Posterior vena cava (tissue), 2 donors: ENCODE results near the gene NFATC1. TPM values are rescaled to one million over a fixed set of nuclear protein-coding genes. Genes with fewer than 3 reads are reported as not detected.

ENCODE experiments used
- DNase-seq: peaks from one replicate; pipeline ENCODE4 v3.0.0-alpha.2; 2020; ENCODE audit warnings: low spot score
- intact Hi-C, 2 donors: fragments of 100-400 bp; cut with DNase I; formaldehyde crosslinking; loops; one replicate each; pipeline versions ENCODE4 v1.14.1 to v1.14.2; 2022 to 2023
- total RNA-seq, 2 donors: library from RNA; stranded (reverse); fragmentation: NEBNext Ultra II Directional; extraction: Animal tissue kit (Norgen Biotek cat#: 25700); gene quantifications; one replicate each; pipeline ENCODE4 v1.2.1, GENCODE V29; 2021
- donor health status: DM: yes; HTN: yes; CAD: no.
- donor health status: DM: yes; HTN: yes; CAD: no.

Gene NFATC1
- total RNA-seq, 2 donors from 2014 or later: 23.9 to 26.9 TPM

DNA sequence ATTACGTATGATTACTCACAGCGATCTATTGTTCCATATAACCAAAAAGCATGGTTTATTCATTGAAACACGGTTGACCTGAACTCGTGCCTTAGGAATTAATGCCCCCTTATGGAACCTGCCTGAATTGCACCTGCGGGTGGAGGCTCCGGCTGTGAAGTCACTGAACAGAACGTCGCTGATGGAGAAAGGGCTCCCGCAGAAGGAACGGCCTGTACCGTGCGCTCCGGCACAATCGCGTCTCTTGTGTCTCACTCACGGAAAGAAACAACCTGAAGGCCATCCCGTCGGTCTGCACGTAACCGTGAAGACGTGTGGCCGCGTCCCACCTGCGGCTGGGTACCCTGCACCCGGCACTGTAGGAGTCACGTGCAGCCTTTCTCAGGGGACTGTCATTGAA, 133.1 kb downstream of the NFATC1 start:
- intact Hi-C loops: loop anchor here (1.0 to 10.0 kb wide), 4 partner anchors 16 to 148 kb away; no protein-coding TSS in a partner anchor
- DNase-seq: peak; percentile 84

DNA sequence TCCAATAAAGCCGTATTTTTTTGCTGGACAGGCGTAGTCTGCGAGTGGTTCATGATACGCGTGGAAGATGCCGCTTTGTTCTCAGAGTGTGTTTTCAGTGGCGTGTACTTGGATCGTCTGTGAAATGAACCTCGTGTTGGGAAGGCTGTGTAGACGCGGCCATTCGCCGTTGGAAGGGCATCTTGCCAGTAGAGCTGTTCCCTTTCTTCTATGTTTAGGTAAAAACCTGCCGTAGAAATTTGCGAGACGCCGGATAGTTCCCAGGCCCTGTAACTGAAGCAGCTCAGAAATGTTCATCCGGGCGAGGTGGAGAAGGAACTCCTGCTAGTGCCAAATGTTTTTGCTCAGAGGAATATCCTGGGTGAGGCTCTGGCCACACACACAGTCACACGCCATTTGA, 133.6 kb downstream of the NFATC1 start:
- intact Hi-C loops: loop anchor here (2.0 to 10.0 kb wide), 3 partner anchors 116 to 148 kb away; no protein-coding TSS in a partner anchor
- no peak for DNase-seq

DNA sequence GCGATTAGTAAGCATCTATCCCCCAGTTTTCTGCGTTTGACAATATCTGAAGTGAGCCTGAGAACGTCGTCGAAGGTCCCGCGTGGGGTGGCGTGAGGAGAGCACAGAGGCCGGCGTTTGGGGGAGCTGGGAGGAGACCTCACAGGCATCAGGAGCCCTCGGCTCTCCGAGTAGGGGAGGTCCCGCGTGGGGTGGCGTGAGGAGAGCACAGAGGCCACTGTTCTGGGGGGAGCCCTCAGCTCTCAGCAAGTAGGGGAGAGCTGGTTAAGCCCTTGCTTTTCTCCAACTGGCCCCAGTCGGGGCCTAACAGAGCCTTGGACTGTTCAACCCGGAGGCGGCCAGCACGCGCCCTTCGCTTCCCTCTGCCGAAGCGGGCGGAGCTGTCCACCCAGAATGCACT, 134.3 kb downstream of the NFATC1 start:
- intact Hi-C loops: loop anchor here (2.0 to 10.0 kb wide), 4 partner anchors 112 to 149 kb away; no protein-coding TSS in a partner anchor
- peak; percentile 73 for DNase-seq

DNA sequence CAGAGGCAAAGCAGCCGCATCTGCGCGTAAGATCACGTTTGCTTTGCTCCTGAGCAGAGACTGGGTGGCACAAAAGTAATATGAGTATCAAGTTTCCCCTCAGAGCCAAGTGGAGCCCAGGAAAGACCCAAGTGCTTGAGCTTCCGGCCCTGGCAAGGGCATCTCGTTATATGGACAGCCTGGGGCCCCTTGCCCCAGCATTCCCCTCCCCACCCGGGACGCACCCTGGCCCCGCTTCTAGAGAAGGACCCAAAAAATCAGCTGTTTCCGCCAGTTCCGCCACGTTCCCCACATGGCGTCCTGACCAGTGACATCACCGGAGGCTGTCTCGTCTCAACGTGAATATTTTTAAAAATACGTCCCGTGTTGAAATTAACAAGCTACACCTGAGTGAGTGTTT, 135.1 kb downstream of the NFATC1 start:
- intact Hi-C loops: loop anchor here in 1 of 2 donors (5.0 kb wide), 1 partner anchor 111 kb away; no protein-coding TSS in a partner anchor
- DNase-seq: peak; percentile 76

DNA sequence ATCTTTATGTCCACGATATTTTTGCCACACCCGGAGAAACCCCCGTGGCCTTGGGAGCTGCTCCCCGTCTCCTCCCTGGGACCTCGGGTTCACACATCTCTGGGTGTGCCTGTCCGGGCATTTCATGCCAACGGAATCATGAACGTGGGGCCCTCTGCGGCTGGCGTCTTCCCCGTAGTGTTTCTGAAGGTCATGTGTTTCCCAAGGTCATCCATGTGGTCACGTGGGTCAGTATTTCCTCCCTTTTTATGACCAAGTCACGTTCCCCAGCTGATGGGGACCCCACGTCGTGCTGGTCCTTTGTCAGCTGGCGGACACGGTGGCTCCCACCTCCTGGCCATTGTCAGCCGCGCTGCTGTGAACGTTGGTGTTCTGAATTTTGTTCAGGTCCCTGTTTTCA, 135.7 kb downstream of the NFATC1 start:
- peak; percentile 49 for DNase-seq
- intact Hi-C loops: loop anchor here in 1 of 2 donors (5.0 kb wide), 1 partner anchor 111 kb away; no protein-coding TSS in a partner anchor

DNA sequence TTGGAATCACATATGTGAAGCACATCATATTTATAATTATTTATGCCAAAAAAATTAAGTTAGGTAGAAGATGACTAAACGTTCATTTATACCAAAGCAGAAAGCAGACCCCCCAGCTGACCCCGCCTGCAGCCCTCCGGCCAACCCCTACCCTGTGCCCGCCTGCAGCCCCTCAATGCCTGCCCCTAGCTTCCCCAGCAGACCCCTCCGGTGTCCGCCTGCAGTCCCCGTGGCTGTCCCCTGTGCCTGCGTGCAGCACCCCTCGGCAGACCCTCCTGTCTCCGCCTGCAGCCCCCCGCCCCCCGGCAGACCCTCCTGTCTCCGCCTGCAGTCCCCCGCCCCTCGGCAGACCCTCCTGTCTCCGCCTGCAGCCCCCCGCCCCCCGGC, 136.2 kb downstream of the NFATC1 start:
- intact Hi-C loops: loop anchor here in 1 of 2 donors (5.0 kb wide), 1 partner anchor 110 kb away; no protein-coding TSS in a partner anchor
- DNase-seq: peak; percentile 56

DNA sequence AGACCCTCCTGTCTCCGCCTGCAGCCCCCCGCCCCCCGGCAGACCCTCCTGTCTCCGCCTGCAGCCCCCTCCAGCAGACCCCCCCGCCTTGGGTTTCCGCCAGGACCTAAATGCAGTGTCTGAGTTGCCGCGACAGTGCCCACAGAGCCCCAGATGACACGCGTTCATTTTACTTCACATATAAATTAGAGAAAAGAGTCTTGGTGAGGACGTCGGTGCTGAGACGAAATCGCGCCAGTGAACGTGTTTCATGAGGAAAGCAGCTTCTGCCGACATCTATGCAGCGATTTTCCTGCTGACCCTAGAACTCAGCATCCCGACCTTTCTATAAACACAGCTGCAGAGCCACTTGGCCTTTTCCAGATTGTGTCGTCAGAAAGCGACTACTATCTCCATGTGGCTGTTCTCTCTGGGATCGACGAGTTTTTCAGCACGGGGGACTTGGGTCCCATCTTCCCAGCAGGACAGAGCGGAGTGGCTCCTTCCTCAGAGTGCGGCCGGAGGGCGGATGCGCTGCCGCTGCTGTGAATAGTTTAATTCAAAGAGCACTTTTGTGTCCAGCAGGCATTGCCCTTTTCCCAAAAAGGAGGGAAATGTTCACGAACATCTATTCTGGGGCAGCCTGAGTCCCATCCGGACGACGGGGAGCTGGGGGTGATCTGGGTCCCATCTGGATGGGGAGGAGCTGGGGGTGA, 136.7 kb downstream of the NFATC1 start:
- peak; percentile 83 for DNase-seq
- intact Hi-C loops: loop anchor here in 1 of 2 donors (5.0 kb wide), 1 partner anchor 110 kb away; no protein-coding TSS in a partner anchor

DNA sequence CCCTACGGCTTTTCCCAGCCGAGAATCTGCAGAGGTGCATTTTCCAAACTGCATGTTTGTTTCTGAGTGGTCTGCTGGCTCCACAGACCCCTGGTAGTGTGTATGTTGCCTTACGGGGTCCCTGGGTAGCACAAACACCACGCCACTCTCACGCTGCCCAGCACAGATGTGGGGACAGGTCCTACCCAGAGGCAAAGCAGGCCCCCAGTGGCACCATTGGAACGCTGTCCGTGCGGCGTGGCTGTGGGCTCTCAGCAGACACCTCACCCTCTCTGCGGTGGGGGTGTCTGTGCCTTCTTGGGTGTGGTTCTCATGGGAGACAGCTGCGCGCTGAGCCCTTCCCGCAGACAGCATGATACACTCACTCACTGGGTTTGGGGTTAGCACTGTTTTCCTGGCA, 137.4 kb downstream of the NFATC1 start:
- intact Hi-C loops: loop anchor here in 1 of 2 donors (5.0 kb wide), 1 partner anchor 109 kb away; no protein-coding TSS in a partner anchor
- DNase-seq: peak; percentile 66

DNA sequence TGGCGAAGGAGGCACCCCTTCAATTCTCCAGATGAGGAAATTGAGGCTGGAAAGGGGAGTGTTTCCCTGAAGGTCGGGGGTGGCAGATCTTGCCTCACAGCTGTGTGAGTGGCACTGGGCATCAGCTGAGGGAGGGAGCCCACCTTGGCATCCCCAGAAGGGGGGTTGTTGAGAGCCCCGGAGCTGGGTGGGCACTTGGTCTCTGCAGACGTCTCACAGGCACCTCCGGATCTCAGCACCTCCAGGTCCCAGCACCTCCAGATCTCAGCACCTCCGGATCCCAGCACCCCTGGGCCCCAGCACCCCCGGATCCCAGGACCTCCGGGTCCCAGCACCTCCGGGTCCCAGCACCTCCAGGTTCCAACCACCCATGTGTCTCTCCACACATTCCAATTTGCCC, 137.9 kb downstream of the NFATC1 start:
- peak; percentile 68 for DNase-seq
- intact Hi-C loops: loop anchor here in 1 of 2 donors (5.0 kb wide), 1 partner anchor 109 kb away; no protein-coding TSS in a partner anchor

DNA sequence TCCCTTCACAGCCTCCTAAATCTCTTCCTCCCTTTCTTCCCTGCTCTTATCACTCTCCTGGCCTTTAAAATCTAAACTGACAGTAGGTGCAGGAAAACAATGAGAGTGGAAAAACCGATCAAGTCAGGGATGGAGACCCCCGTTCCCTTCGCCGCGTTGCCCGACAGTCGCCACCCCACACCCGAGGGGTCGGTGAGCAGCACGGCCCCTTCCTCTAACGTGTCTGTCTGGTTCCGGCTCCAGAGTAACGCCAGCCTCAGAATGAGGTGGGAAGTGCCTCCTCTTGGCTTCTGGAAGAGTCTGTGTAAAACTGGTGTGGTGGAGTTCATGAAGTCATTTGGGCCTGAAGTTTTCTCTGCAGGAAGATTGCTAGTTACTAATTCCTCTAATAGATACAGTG, 138.6 kb downstream of the NFATC1 start:
- peak; percentile 34 for DNase-seq

DNA sequence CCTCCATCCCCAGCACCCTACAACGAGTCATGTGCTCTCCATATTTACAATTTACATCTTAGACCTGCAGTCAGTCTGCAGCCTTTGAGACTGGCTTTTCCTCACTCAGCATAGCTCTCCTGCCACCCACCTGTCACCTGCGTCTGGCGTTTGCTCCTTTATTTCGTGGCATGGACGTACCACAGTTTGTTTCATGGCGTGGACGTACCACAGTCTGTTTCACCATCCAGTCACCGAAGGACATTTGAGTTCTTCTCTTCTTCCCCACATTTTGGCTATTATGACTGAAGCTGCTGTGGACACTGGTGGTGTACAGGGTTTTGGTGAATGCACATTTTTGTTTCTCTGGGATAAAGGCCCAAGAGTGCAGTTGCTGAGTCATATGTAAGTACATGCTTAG, 142.0 kb downstream of the NFATC1 start:
- DNase-seq: no peak
- intact Hi-C loops: no loop called here

More for the DNA sequence above, 138.6 kb downstream of the NFATC1 start:
- intact Hi-C loops: loop anchor here in 1 of 2 donors (5.0 kb wide), 1 partner anchor 108 kb away; no protein-coding TSS in a partner anchor

DNA sequence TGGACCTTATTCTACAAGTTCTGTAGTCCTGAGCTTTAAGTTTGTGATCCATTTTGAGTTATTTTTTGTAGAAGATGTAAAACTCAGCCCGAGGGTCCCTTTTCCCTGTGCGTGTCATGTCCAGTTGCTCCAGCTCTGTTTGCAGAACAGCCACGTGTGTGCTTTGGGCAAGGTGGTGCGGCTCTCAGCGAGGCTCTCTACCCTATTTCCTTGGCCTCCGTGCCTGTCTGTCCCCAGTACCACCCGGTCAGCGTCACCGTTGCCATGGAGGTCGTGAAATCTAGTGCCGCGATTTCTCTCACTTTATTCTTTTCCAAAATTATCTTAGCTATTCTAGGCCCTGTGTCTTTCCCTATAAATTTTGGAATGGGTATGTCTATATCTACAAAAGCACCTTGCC, 142.9 kb downstream of the NFATC1 start:
- DNase-seq: no peak
- intact Hi-C loops: no loop called here

DNA sequence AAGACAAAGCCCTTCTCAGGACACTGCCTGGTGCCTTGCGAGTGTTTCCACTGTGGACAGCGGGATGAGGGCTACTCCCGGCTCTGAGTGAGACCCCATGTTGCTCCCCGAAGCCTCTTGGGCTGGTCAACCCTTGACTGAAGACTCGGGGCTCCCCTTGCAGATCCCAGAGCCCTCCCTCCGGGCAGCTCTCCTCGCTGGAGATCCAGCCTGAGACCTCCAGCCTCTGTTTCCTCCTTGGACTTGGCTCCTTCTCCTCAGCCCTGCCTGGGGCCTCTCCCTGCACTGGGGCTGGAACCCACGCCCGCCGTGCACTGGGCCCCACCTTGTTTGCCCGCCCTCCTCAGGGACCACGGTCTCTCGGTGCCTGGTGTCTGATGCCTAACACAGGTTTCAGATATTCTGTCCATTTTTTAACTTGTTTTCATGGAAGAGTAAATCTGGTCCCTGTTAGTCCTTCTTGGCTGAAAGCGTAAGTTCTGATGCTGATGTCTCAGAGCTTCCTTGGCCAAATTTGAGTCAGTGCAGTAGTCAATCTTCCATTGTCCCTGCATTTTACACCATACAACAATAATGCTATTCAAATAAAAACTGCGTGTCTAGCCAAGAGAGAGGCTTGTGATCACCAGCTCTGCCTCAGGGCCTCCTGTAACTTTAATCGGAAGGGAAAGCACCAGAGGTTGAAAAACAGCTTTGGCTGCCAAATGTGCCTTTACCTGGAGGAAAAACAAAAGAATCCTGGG, 144.6 kb downstream of the NFATC1 start:
- intact Hi-C loops: no loop called here
- peak; percentile 81 for DNase-seq

DNA sequence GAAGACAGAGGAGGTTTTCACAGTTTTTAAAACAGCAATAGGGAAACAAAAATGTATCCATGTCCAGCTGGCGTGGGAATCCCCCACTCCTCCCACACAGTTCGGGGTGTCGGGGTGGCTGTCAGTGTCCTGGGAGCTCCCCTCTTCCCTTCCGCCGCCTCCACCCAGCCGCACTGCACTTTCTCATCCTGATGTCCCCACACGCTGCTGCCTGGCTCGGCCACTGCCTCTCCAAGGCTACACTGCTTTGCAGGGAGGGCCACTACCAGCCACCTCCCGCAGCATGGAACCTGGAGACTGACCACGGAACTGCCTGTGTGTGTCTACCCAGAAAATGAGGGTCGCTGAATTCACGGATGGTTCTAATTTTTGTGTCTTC, 145.2 kb downstream of the NFATC1 start:
- intact Hi-C loops: no loop called here
- peak; percentile 71 for DNase-seq

DNA sequence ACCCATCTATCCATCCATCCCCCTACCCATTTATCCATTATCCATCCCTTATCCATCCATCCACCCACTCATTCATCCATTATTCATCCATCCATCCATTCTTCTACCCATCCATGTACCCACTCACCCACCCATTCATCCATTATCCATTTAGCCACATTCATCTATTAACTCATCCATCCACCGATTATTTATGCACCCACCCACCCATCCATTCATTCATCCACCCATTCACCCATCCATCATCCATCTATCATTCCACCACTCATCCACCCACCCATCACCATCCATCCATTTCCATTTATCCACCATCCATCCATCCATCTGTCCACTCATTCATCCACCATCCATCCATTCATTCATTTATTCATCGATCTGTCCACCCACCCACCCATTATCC, 146.5 kb downstream of the NFATC1 start:
- no peak for DNase-seq
- intact Hi-C loops: no loop called here

DNA sequence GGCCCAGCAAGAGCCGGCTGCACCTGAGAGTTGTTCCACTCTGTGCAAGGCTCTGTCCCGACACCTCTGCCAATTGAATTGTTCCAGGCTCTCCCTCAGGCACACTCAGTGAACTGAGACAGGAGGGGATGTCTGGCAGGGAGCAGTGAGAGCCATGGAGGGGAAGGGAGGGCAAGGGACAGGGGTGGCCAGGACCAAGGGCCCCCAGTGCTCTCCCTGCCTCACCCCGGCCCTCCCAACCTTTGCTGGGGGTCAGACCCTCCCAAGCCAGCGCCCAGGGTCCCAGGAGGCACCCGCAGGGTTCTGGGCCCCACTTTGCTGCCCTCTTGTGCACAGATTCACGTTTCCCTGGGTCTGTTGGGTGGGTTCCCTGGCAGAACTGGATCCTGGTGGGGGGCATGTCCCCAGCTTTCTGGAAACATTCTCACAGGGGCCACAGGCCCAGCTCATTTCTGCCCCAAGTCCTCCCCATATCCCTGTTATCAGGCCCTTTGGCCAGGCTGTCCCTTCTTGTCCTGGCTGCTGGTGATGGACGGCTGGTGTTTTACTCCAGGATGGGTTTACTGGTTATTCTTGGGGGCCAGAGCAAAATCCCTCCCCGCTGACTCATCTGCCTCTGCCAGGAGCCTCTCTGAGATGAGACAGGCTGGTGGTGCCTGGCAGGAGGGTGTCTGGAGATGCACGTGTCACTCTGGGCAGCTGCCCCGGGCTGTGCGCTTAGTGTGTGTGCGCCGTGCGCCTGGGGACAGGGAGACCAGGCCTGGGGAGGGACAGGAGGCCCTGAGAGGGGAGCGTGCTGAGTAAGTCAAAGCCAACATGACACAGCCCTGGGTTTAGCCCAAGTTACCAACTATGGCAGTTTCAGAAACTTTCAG, 147.4 kb downstream of the NFATC1 start:
- peak; percentile 81 for DNase-seq
- intact Hi-C loops: no loop called here

DNA sequence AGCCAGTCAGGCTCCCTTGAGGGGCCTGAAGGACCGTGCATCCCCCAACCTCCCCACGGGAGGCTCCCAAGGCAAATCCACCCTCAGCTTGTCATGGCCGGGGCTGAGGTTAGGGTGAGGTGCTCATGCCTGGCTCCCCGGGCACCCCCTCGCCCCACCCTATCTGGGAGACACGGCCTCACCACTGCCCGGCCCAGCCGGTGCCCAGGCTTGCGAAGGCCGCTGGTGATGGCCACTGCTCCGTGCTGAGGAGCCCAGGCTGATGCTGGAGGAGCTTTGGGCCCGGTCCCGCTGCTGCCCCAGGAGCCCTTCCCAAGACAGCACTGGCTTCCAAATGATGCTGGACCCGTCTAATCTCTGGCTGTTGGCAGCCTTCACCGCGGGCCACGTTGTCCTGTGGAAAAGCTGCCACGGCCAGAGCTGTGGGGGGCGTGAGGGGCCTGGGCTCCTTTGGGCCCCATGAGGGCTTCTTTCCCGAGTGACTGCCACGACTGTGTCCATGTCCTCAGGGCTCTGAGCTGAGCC, 148.2 kb downstream of the NFATC1 start:
- intact Hi-C loops: no loop called here
- peak; percentile 76 for DNase-seq

DNA sequence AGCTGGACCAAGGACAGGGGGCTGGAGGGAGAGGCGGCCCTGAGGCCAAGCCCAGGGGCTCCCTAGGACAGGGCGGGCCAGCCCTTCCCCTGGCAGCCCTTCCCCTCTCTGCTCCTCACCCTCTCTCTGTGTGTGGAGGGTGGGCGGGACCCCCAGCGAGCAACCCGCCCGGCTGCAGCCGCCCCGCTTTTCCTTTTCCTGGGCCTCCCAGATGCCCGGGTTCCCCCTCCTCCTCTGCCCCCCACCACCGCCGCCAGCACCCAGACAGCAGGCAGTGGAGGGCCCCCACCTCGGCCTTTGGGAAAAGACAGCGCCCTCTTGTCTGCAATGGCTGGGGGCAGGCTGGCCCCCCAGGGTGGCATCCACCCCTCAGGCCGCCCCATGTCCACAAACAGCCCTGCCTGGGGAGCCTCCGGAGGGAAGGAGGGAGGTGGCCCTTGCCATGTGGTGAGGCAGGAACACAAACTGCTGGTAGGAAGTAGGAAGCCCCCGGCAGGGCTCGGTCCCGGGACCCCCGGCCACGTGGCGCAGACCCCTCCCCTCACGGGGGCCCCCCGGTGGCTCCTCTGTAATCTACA, 148.7 kb downstream of the NFATC1 start:
- DNase-seq: peak; percentile 66
- intact Hi-C loops: no loop called here

DNA sequence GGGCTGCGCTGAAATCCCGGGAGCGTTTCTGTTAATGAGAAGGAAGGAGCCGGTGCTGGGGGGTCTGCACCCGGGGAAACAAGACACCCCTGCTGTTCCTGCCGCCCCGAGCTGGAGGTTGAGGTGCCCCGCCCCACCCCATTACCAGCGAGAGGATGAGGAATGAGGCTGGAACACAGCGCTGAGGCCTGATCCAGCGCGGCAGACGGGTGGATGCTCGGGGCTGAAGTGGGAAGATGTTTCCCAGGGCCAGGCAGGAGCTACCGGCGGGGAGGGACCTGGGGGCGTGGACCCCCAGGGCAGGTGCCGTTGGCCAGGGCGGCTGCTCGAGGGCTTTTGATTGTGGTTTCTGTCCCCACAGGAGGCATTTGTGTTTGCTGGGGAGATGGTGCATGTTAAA, 149.5 kb downstream of the NFATC1 start:
- DNase-seq: peak; percentile 74
- intact Hi-C loops: no loop called here
